ENCODE measurements around the gene RAB11FIP3.

Gene RAB11FIP3

GRCh38 chr16:442976-443375 is 17.5 kb downstream of the RAB11FIP3 start:
- Histone ChIP-seq H3K9me3 (ENCODE audit: control insufficient read depth, insufficient read depth, low read length) (no peaks in the 10 kb centered on the region), H3K36me3 (ENCODE audit: control insufficient read depth, low read length) (0 out of 2 replicates have a peak, but pooled peaks cover 2% of the 10 kb centered on the region), H3K27me3 (ENCODE audit: control insufficient read depth, low read length) (no peaks in the 10 kb centered on the region), H4K20me1 (ENCODE audit: control insufficient read depth, insufficient read depth, low read depth, low read length) (peaks cover 15% of the 10 kb centered on the region), H3K4me1 (ENCODE audit: control insufficient read depth, low read length) (peaks cover 14% of the 10 kb centered on the region), H3K27ac (ENCODE audit: low read depth, low read length) (no peak overlapping the region), H3K79me2 (ENCODE audit: control insufficient read depth, low read length) (peaks cover 73% of the 10 kb centered on the region), H3K4me3 (ENCODE audit: low read length) (no peak overlapping the region), H3F3A (ENCODE audit: control insufficient read depth, insufficient read depth) (no peaks in the 10 kb centered on the region), H3K4me2 (ENCODE audit: low read length) (0 out of 2 replicates have a peak overlapping the region, but pooled peaks have one; percentile 11), H3K9me2 (replicated peaks; ENCODE audit: control insufficient read depth, low read length) (no peaks in the 10 kb centered on the region)
- TF ChIP-seq EZH2phosphoT487 (IDR thresholded peaks at IDR 0.05; ENCODE audit: borderline replicate concordance, low read length), result no peak
- no peak for TF ChIP-seq CTCF (IDR thresholded peaks at IDR 0.05; ENCODE audit: low read depth, low read length, poor library complexity, severe bottlenecking)

GRCh38 chr16:444027-444426 is 18.6 kb downstream of the RAB11FIP3 start:
- Histone ChIP-seq H3K79me2 (ENCODE audit: control insufficient read depth, low read length) (peaks cover 71% of the 10 kb centered on the region), H3K27me3 (ENCODE audit: control insufficient read depth, low read length) (no peaks in the 10 kb centered on the region), H3F3A (ENCODE audit: control insufficient read depth, insufficient read depth) (no peaks in the 10 kb centered on the region), H3K4me1 (ENCODE audit: control insufficient read depth, low read length) (peaks cover 14% of the 10 kb centered on the region), H3K9me2 (replicated peaks; ENCODE audit: control insufficient read depth, low read length) (no peaks in the 10 kb centered on the region), H3K4me3 (ENCODE audit: low read length) (no peak overlapping the region), H4K20me1 (ENCODE audit: control insufficient read depth, insufficient read depth, low read depth, low read length) (peaks cover 15% of the 10 kb centered on the region), H3K27ac (ENCODE audit: low read depth, low read length) (no peak overlapping the region), H3K36me3 (ENCODE audit: control insufficient read depth, low read length) (0 out of 2 replicates have a peak, but pooled peaks cover 2% of the 10 kb centered on the region), H3K4me2 (ENCODE audit: low read length) (no peak overlapping the region), H3K9me3 (ENCODE audit: control insufficient read depth, insufficient read depth, low read length) (no peaks in the 10 kb centered on the region)
- no peak for TF ChIP-seq CTCF (IDR thresholded peaks at IDR 0.05; ENCODE audit: low read depth, low read length, poor library complexity, severe bottlenecking)
- TF ChIP-seq EZH2phosphoT487 (IDR thresholded peaks at IDR 0.05; ENCODE audit: borderline replicate concordance, low read length), result no peak

GRCh38 chr16:445566-445965 is 20.1 kb downstream of the RAB11FIP3 start:
- peaks cover 71% of the 10 kb centered on the region for H3K79me2 ChIP-seq (ENCODE audit: control insufficient read depth, low read length)
- TF ChIP-seq EZH2phosphoT487 (IDR thresholded peaks at IDR 0.05; ENCODE audit: borderline replicate concordance, low read length) (no peak), CTCF (IDR thresholded peaks at IDR 0.05; ENCODE audit: low read depth, low read length, poor library complexity, severe bottlenecking) (no peak)
- 0 out of 2 replicates have a peak, but pooled peaks cover 2% of the 10 kb centered on the region for H3K36me3 ChIP-seq (ENCODE audit: control insufficient read depth, low read length)
- H3K27ac ChIP-seq (ENCODE audit: low read depth, low read length), result no peak overlapping the region
- H4K20me1 ChIP-seq (ENCODE audit: control insufficient read depth, insufficient read depth, low read depth, low read length), result peaks cover 12% of the 10 kb centered on the region
- peaks cover 21% of the 10 kb centered on the region for H3K4me1 ChIP-seq (ENCODE audit: control insufficient read depth, low read length)
- no peaks in the 10 kb centered on the region for H3F3A ChIP-seq (ENCODE audit: control insufficient read depth, insufficient read depth)
- H3K9me2 ChIP-seq (replicated peaks; ENCODE audit: control insufficient read depth, low read length), result no peaks in the 10 kb centered on the region
- no peak overlapping the region for H3K4me2 ChIP-seq (ENCODE audit: low read length)
- no peaks in the 10 kb centered on the region for H3K27me3 ChIP-seq (ENCODE audit: control insufficient read depth, low read length)
- H3K9me3 ChIP-seq (ENCODE audit: control insufficient read depth, insufficient read depth, low read length), result no peaks in the 10 kb centered on the region
- H3K4me3 ChIP-seq (ENCODE audit: low read length), result no peak overlapping the region
